Activated gamma-delta T cell treated with Interleukin-2 at 50 U/mL for 16 hours (primary cell): Measurements from ENCODE around the gene CTSZ.
A peak's percentile ranks its signal among the peaks of the same experiment; 100 is the strongest.
"Not testable (repeated sequence)": the region's sequence is repeated elsewhere in the genome, so short reads cannot be mapped to it uniquely, and the experiment has no call there.

Source experiments
- DNase-seq: peaks from one replicate; pipeline ENCODE4 v3.0.0-alpha.2; 2020

Gene CTSZ

GRCh38 chr20:59006864-59007664, at the start of gene CTSZ:
CTSZ (minus strand) TSS chr20:59007254; CDS start chr20:59007128, 126 bp downstream.
- peak; percentile 35 for DNase-seq

- no peak for DNase-seq
These were observed 48.2 kb upstream of the CTSZ start for GRCh38 chr20:59055302-59055701.

DNA sequence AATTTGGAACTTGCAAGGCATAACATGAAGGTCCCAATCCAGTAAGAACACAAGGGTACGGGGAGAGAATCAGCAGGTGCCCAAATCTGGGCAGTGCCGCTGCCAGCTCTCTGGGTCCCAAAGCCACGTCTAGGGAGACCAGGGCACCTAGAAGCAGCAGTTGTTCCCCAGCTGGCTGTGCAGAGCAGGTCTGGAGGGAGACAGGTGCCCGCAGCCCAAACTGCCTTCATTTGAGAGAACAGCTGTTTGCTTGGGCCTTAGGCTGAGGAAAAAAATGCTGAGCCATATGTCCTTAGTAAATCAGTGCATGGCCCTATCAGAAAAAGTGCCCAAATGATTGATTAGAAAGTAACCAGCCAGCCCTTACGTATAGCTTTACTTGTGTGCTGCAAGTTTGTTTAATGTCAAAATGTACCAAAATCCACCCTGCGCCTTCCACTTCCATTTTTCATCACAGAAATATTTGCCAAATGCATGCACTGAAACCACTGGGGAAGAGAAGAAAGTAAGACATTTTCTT, 44.7 kb upstream of the CTSZ start:
- DNase-seq: no peak

DNA sequence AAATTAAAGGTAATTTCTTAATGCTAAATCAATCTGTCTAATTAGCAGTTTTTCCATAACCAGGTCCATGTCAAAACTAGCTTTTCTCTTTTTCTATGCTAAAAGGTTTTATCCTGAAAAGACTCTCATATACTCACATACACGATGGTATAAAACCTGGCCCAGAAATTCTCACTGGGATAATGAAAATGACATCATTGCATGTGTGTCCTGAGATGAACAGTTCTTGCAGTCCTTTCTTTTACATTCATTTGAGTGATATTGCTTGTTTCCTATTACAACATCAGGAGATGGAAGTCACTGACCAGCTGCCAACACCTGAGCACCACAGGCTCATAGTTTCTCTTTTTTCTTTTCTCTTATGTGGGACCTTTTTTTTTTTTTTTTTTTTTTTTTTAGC, 43.4 kb upstream of the CTSZ start:
- no peak for DNase-seq

DNA sequence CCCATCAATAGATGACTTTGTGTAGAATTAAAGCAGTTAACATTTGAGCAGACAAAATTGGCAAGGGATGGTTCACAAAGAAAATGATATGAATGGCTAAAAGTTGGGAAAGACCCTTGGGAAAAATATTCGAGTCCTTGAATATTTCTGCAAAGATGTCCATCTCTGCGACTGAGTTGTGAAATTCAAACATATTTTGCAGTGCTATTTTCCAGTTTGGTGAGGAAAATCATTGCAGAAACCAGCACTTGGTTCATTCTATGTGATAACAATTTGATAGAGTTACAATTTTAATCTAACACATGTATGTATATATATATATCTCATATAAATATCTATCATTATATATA, 41.6 kb upstream of the CTSZ start:
- no peak for DNase-seq

- no peak for DNase-seq
These were observed 41.1 kb upstream of the CTSZ start for GRCh38 chr20:59047938-59048680.

DNA sequence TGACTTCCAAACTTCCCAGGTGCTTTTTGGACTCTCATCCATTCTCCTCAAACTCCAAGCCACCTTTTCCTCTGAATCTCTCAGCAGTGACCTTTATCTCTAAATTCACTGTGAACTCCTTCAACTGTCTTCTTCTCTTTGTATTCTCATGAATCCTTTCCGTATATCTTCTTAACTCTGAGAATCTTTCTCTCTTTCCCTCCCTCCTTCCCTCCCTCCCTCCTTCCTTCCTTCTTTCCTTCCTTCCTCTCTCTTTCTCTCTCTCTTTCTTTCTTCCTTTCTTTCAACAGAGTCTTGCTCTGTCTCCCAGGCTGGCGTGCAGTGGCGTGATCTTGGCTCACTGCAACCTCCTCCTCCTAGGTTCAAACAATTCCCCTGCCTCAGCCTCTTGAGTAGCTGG, 39.8 kb upstream of the CTSZ start:
- no peak for DNase-seq

- no peak for DNase-seq
These were observed 37.7 kb upstream of the CTSZ start for GRCh38 chr20:59044796-59045195.

DNA sequence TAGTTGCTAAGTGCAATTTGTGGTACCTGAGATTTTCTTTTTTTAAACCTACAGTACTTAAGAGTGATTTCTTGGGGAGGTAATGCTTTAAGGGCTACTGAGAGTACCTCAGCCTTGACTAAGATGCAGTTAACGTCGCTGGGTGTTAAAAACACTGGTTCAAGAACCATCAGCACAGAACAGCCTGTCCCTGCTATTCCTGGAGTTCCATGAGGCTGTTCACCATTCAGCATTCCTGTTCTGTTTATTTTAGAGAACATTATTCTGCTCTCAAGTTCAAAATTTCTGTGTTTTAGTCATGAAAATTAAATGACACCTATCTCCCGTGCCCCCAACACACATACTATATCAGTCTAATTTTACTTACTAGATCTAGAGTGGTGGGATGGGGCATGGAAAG, 37.2 kb upstream of the CTSZ start:
- no peak for DNase-seq

GRCh38 chr20:59043698-59044097, 36.6 kb upstream of the CTSZ start:
- no peak for DNase-seq

DNA sequence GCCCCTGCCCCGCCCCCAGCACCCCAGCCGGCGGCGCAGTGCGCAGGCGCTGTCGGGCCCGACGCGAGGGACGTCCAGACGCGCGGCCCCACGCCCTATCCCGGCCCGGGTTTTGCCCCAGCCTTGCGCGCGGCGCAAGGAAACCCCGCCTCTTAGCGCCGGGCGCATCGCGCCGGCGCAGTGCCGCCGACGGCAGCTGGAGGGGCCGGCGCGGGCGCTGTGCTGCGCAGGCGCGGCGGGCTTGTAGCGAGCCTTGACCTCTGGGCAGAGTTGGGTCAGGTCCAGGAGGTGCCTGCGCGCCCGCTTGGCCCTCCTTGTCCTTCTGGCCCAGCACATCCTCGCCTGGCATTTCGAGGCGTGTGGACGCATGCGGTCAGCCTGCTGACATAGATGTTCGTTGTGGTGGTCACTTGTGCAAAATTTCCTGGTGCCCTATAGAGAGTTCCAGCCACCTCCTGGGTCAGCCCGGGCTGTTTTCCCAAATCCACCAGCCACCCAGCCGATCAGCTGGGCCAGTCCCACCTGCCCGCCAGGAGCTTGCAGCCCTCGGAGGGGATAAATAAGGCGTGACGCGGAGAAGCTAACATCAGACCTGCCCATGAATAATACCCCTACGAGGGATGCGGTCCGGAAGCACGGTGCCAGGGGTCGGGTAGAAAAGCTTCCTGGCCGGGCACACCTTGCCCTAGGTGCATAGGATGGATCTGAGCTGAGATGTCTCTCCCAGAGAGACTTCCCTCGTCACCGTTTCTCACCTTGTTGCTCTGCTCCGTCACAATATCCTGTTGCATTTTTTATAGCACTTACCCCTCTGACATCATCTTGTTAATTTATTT, 36.0 kb upstream of the CTSZ start:
- DNase-seq: peak; percentile 92

DNA sequence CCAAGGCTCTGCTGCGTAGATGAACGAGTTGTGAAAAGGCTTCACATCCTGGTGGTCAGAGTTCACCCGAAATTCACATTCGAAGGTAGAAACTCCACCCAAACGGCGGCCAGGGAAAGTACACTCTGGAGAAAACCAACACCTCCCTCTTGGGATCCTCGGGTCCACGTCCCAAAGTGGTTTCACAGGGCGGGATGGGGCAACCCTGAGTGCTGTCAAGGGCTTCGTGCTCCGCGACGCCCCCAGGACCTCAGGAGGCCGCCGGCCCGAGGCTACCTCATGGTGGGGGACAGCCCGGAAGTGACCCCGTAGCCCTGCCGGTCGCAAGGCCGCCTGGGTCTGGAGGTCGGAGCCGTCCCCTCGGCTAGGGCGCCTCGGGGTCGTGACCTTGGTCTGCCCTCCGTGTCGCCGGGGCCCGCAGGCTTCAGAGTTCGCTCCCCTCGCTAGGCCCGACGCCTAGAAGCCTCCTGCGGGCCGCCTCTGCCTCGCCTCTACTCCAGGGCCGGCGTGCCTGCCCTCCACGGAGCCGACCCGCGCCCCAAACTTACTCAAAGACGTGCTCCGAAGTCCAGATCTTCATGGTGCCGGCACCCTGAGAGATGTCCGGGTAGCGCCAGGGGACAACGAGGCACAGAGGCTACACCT, 35.2 kb upstream of the CTSZ start, which contains the start of gene PRELID3B:
TSS of gene PRELID3B (minus strand) at position 636 of the 645 bp plus-strand sequence. CDS start at position 580, 56 bp downstream.
- peak; percentile 24 for DNase-seq

GRCh38 chr20:59041487-59041886, 34.4 kb upstream of the CTSZ start:
- not testable (repeated sequence) for DNase-seq

GRCh38 chr20:59040667-59041066, 33.6 kb upstream of the CTSZ start:
- no peak for DNase-seq

GRCh38 chr20:59039233-59039632, 32.2 kb upstream of the CTSZ start:
- no peak for DNase-seq

DNA sequence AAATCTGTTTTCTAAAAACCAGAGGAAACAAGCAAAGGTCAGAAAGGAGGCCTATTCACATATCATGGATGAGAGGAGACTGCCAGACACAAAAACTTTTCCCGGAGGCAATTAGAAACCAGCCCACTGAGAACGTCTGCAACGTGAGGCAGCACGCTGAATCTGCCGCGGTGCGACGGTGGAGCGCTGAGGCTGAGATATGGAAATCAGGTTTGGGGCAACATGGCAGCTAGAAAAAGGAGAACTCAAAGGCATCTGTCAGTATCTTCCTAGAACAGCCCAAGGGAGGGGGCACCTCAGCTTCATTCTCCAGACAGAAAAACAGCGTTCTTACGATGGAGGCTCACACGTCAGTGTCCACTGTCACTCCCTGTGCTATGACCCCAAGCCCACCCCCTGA, 30.3 kb upstream of the CTSZ start:
- no peak for DNase-seq

DNA sequence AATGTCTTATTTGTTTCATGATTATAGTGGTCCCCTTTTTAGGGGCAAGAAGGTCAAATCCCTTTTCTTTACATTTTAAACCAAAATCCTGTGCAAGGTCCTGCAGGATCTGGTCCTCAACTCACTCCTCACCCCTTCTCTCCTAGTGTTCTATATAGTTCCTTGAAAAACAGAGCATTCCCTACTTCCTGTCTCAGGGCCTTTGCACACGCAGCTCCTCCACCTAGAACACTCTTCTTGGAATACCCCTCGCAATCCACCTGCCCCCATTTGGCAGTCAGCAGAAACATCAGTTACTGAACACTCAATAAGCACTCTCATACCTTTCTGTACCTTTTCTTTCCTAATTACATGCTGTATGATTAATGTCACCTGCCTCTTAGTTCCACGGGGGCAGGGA, 28.3 kb upstream of the CTSZ start:
- DNase-seq: no peak

DNA sequence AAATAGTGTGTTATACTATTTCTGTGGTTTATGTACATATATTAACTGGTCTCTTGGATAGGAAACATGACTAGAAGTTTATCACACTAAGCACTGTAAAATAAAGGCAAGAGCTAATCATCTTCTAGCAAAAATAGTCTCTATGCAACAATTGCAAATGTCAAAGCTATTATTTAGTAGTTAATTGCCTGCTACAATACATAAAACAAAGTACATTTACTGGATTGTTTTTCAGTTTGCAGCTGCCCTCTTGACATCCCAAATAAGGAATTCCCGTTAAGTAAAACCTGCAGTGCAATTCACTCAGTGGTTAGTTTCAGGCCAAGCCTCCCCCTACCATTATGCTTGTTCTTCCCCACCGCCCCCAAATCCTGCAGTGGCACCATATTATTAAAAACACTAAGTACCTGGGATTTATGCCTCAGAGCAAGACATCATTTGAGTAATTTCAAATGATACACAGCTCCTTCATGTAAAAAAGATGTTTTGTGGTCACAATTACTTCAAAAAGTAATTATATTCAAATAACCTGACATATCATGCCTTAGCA, 26.6 kb upstream of the CTSZ start:
- no peak for DNase-seq

GRCh38 chr20:59033093-59033492, 26.0 kb upstream of the CTSZ start:
- no peak for DNase-seq

GRCh38 chr20:59032713-59033059, 25.6 kb upstream of the CTSZ start:
- DNase-seq: no peak

DNA sequence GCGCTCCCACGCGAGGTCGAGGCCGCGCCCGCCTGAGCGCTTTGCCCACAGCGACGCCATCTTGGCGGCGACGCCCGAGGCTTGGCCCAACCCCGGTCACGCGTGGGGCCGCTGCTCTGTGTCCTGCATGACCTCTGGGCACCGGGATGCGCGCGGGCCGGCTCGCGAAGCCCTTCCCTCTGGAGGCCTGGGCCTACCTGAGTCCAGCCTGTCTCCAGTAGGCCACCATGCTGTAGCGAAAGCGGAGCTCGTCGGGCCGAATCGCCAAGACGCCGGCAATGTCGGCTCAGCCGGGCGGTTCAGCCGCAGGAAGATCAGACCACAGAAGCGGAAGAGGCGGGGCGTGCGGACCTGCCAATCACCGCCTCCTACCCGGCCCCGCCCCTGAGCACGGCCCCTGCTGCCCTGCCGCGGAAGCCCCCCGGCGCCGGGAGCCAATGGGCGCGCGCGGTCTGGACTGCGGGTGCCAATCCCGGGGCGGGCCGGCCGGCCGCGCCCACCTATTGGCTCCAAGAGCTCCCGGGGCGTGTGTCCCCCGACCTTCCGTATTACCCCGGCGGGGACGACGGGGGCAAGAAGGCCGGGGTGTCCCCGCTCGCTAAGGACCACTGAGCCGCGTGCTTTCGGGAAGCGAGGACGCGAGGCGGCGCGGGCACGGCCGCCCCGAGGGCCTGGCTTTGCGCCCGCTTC, 25.1 kb upstream of the CTSZ start, which contains the start of gene ATP5F1E:
TSS of gene ATP5F1E (minus strand) at position 313 of the 690 bp plus-strand sequence. CDS start at position 229, 84 bp downstream.
- peak; percentile 96 for DNase-seq
